AG09319 (cell line): Measurements from ENCODE around the gene SIK2.
A peak's percentile ranks its signal among the peaks of the same experiment; 100 is the strongest.
"Not testable (repeated sequence)": the region's sequence is repeated elsewhere in the genome, so short reads cannot be mapped to it uniquely, and the experiment has no call there.

ENCODE experiments used
- DNase-seq: peaks from one replicate; pipeline ENCODE4 v3.0.0-alpha.2; 2010; ENCODE audit warnings: low read depth; ENCODE audit errors: extremely low read depth
- TF ChIP-seq, protein P1 (sequence below): IDR thresholded peaks from 2 replicates; pipeline ENCODE4 v1.5.1; 2011; ENCODE audit warnings: low read depth, mild to moderate bottlenecking, inconsistent platforms, low read length, moderate library complexity

Gene SIK2

GRCh38 chr11:111762981-111763643 is 160.9 kb downstream of the SIK2 start:
- TF ChIP-seq, protein P1, sequence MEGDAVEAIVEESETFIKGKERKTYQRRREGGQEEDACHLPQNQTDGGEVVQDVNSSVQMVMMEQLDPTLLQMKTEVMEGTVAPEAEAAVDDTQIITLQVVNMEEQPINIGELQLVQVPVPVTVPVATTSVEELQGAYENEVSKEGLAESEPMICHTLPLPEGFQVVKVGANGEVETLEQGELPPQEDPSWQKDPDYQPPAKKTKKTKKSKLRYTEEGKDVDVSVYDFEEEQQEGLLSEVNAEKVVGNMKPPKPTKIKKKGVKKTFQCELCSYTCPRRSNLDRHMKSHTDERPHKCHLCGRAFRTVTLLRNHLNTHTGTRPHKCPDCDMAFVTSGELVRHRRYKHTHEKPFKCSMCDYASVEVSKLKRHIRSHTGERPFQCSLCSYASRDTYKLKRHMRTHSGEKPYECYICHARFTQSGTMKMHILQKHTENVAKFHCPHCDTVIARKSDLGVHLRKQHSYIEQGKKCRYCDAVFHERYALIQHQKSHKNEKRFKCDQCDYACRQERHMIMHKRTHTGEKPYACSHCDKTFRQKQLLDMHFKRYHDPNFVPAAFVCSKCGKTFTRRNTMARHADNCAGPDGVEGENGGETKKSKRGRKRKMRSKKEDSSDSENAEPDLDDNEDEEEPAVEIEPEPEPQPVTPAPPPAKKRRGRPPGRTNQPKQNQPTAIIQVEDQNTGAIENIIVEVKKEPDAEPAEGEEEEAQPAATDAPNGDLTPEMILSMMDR: peak; percentile 31
- no peak for DNase-seq

DNA sequence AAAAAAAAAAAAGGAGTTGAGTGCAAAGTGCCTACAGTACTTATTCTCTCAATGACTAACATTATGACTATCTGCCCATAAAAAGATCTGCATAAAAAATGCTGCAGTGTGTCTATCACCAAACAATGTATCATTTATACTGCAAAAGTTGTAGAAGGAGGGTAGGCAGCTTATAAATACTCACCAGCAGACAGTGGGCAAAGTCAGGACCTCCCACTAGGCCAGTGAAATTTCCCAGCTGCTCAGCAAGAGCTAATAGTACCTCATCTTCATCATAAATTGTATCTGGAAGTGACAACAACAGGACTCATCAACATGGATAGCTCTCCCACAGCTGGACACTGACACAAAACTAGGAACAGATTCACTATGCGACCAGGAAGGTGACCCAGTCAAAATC is 162.4 kb downstream of the SIK2 start:
- TF ChIP-seq, protein P1: no peak
- no peak for DNase-seq

GRCh38 chr11:111765320-111765983 is 163.2 kb downstream of the SIK2 start:
- TF ChIP-seq, protein P1: no peak
- no peak for DNase-seq

DNA sequence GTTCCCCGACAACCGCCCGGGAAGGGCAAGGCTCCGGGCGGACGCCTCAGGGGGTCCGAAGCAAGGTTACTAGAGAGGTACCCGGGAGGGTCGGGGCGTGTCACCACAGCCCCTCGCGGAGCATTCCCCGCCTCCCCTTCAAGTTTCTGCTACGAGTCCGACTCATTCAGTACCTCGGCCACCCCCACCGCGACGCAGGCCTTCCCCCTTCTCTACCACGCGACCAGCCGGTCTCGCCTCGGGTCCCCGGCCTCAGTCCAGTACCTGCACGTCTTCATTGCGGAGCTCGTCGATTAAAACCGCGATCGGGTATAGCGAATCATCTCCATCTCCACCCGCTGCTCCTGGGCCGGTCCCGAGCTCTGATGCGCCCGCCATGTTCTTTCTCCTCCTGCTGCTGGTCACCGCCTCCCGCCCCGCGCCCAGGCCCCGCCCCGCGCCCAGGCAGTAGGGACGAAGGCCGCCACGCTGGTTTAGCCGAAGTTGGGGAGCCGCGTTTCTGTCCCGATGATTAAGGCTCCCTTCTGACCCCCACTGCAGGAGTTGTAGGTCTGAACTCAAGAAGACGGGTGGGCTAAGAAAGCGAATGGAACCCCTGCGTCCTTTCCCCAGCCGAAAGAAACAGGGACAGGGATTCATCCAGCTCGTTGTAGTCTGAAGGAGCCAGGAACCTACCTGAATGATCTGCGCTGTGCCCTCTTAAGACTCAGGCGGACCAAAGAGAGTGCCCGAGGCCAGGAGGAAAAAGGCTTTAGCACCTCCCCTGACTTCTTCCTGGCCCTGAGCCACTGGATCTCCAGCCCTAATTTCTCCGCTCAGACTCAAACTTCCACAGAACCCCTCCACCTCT is 164.0 kb downstream of the SIK2 start, which contains the start of gene PPP2R1B:
PPP2R1B (minus strand) TSS at position 406 of the 850 bp plus-strand sequence; CDS start at position 378, 28 bp downstream.
- no peak for DNase-seq
- TF ChIP-seq, protein P1: no peak

DNA sequence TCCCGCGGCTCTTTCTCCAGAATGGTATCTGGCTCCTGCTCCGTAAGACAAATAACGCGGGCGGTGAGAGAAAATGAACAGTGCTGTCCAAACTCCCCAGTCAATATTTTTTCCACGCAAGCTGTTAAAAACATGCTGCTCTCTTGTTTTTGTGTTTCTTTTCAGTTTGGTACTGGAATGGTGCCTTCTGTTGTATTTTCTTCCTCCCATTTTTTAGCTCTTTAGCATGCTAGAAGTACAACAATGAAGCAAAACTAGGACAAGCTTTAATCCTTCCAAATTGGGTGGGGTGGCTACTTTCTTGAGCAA is 164.5 kb downstream of the SIK2 start:
- DNase-seq: no peak
- TF ChIP-seq, protein P1: no peak

DNA sequence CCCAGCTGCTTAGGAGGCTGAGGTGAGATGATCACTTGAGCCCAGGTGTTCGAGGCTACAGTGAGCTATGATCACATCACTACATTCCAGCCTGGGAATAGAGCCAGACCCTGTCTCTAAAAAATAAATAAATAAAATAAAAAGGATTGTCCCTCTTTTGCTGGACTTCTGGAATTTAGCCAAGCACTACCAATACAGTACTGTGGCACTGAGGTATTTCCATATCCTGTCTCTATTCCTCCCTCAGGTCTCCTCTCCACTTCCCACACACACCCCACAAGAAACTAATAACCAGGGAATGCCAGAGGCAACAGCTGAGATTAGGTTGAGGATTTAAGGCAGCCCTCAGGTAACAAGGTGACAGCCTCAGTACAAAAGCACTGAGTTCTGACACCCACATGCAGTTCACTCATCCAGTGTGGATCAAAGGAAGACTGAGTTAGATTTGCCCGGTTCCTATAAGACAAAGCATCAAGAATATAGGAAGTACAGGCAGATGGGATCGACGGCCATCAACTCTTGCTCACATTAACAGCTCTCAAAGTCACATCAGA is 168.4 kb downstream of the SIK2 start:
- TF ChIP-seq, protein P1: no peak
- no peak for DNase-seq

GRCh38 chr11:111771205-111771604 is 169.0 kb downstream of the SIK2 start:
- DNase-seq: not testable (repeated sequence)
